ENCODE results near the gene MSI2.

MSI2 gene

DNA sequence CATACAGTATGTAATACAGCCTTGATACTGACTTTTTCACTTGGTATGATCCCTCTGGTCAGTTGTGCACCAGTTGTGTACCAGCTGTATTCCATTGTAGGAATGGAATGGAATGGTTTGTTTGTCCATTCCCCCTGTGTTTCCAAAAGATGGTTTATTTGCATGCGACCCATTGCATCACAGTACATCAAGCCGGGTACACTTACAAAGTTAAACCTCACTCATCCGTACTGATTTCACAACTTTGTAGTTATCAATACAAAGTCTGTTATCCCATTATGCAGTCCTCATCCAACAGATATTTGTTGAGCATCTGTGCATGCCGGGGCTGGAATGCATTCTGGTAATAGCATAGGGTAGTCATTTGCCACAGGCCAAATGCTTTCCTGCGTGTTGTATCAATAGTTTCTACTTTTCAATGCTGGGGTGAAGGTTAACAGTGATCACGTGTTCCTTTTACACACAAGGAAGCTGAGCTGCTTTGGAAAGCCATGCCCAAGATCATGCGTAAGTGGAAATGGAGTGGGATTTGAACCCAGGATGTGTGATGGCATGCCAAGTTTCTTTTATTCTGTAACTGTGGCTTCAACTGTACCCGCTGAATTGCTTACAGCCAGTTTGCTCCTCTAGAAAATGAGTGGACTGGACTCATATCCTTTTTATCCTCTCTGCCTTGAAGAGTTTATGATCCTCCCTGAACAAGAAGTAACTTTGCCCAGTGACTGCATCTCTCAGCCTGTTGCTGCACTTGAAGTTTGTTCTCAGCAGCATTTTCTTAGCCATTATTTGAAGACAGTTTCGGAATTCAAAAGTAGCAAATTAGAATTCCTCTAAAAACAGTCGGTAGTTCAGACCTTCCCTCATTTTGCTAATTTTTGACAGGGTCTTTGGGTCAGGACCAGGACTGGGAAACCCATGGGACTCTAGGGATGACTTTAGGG lies 260.2 kb downstream of the MSI2 start:
- ATAC-seq (no peak), DNase-seq (no peak)
- Mint-ChIP-seq H3K4me3 (no peak overlapping the region), H3K27me3 (no peaks in the 10 kb centered on the region), H3K9me3 (no peaks in the 10 kb centered on the region), H3K4me1 (peaks cover 38% of the 10 kb centered on the region), H3K27ac (peak overlapping the region in 1 of 2 donors; percentile 12)

GRCh38 chr17:57517273-57517631 lies 260.9 kb downstream of the MSI2 start:
- ATAC-seq (no peak), DNase-seq (no peak)
- no peak overlapping the region for H3K4me3 Mint-ChIP-seq
- peaks cover 32% of the 10 kb centered on the region for H3K4me1 Mint-ChIP-seq
- no peaks in the 10 kb centered on the region for H3K9me3 Mint-ChIP-seq
- H3K27me3 Mint-ChIP-seq = no peaks in the 10 kb centered on the region
- H3K27ac Mint-ChIP-seq = no peak overlapping the region

- no peak for ATAC-seq
- Mint-ChIP-seq H3K27ac (no peak overlapping the region), H3K27me3 (no peaks in the 10 kb centered on the region), H3K4me1 (peaks cover 32% of the 10 kb centered on the region), H3K4me3 (no peak overlapping the region), H3K9me3 (no peaks in the 10 kb centered on the region)
- no peak for DNase-seq
These were observed 261.5 kb downstream of the MSI2 start for GRCh38 chr17:57517632-57518456.

DNA sequence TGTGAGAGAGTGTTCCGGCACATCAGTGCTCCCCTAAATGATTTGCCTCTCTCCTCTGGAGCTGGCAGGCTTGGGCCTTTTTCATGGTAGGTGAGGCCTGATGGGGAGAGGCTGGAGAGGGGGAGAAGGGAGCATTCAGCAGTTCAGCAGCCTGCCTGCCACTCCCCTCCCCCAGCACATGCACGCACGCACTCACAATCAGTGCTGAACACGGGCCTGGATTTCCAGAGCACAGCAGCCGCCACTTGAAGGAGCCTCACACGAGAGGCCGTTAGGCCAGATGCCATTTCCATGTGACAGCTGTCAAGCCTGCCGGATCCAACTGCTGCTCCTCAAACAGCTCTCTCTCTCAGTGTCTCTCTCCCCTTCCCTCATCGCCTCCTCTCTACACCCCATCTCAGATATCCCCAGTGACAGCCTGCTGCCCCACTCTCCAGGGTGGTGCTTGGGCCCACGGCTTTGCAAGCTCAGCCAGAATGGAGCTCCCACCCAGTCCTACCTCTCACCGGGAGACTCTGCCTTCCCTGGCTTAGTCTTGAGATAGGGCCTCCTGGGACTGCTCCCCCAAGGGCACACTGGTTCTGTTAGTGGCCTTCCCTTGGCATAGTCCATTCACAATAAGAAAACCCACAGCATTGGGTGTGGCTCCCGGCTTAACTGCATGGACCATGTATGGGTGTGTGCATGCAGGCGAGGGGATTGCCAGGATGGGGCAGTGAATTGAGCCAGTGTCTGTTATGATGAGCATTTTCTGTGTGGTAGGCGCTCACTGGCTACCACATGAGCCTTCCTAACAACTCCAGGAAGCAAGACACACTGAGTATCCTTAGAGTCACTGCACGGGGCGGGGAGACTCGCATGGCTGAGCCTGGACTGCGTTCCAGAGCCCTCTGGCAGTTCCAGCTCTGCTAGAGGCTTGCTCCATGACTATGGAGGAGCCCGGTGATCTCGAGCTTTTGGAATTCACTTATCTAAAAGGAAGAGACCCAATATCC lies 262.6 kb downstream of the MSI2 start:
- no peak for DNase-seq
- Mint-ChIP-seq H3K4me1 (peaks cover 27% of the 10 kb centered on the region), H3K9me3 (no peaks in the 10 kb centered on the region)

GRCh38 chr17:57519800-57520199 lies 263.5 kb downstream of the MSI2 start:
- DNase-seq (no peak), ATAC-seq (no peak)
- Mint-ChIP-seq H3K9me3 (no peaks in the 10 kb centered on the region), H3K4me3 (no peak overlapping the region), H3K27me3 (no peaks in the 10 kb centered on the region), H3K27ac (no peak overlapping the region), H3K4me1 (peaks cover 18% of the 10 kb centered on the region)

More for the DNA sequence above, 262.6 kb downstream of the MSI2 start:
- no peak overlapping the region for H3K27ac Mint-ChIP-seq
- no peak for ATAC-seq
- no peak overlapping the region for H3K4me3 Mint-ChIP-seq
- H3K27me3 Mint-ChIP-seq = no peaks in the 10 kb centered on the region

- peaks cover 11% of the 10 kb centered on the region for H3K4me1 Mint-ChIP-seq
- DNase-seq (no peak), ATAC-seq (no peak)
- H3K4me3 Mint-ChIP-seq = no peak overlapping the region
- peak overlapping the region in 1 of 2 donors; percentile 57 for H3K27ac Mint-ChIP-seq
- H3K9me3 Mint-ChIP-seq = no peaks in the 10 kb centered on the region
- no peaks in the 10 kb centered on the region for H3K27me3 Mint-ChIP-seq
These were observed 265.3 kb downstream of the MSI2 start for GRCh38 chr17:57521606-57522005.

DNA sequence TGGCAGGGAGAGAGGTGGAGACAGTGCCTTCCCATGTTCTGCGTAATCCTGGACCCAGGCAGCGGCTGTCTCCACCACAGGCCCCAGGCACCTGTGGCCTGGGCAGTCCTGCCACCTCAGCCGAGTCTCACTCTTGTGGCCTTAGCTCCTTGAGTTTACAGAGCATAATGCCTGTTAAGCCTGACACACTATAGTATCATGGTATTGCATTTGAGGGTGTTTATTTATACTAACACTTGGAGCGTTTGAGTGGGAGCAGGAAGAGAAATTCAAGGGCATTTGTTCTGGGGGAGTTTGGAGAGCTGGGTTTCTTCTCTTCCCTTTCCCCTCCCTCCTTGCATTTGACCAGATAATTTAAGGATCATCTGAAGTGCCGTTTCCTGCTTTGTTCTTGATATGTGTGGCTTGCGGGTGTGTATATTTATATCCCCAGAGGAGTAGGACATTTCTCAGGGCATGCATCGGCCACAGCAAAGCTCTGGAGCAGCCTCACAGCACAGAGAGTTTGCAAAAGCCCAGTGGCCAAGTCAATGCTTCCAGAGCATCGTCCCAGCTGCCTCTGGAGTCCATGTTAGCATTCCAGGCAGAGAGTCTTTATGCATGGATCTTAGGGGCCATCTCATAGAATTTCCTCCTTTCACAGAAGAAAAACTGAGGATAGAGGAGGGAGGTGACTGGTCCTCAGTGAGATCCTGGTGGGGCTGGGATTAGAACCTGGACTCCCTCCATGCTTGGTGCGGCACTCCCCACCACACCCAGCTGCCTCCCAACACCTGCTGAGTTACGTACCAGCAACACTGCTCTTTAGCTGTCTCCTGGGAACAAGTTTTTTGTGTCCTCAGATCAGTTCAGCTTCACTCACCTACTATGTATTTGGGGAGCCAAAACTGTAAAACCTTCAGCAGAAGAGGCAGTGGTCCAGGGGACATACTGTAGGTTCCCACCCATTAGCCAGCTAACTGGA lies 266.0 kb downstream of the MSI2 start:
- Mint-ChIP-seq H3K27me3 (no peaks in the 10 kb centered on the region), H3K27ac (peak overlapping the region in 1 of 2 donors; percentile 19), H3K4me3 (no peak overlapping the region), H3K9me3 (no peaks in the 10 kb centered on the region), H3K4me1 (peaks cover 11% of the 10 kb centered on the region)
- no peak for DNase-seq
- no peak for ATAC-seq

- Mint-ChIP-seq H3K9me3 (no peaks in the 10 kb centered on the region), H3K27ac (no peak overlapping the region), H3K4me1 (peaks cover 6% of the 10 kb centered on the region), H3K4me3 (no peak overlapping the region), H3K27me3 (no peaks in the 10 kb centered on the region)
- ATAC-seq = no peak
- no peak for DNase-seq
These were observed 267.8 kb downstream of the MSI2 start for GRCh38 chr17:57523926-57524632.

DNA sequence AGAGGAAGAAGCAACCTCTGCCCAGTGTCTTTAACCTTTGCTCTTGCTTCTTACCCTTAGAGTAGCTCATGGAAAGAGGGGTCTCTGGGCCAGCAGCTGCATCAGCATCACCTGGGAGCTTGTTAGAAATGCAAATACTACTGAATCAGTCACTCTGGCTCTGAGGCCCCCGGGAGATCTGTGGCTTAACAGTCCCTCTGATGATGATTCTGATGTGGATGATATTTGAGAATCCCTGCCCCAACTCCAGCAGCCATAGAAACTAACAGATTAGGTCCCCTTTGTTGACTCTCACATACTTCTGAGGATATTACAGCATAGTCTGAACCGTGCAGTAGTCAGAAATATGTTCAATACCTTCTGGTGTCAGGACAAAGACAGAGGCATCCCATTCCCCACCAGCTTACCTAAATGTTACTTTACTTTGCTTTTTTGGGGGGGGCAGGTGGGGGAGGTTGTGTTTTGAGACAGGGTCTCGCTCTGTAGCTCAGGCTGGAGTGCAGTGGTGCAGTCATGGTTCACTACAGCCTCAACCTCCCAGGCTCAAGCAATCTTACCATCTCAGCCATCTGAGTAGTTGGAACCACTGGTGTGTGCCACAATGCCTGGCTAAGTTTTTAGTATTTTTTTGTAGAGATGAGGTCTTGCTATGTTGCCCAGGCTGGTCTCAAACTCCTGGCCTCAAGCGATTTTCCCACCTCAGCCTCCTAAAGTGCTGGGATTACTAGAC lies 268.7 kb downstream of the MSI2 start:
- no peak for DNase-seq
- ATAC-seq = no peak
- H3K4me1 Mint-ChIP-seq = peaks cover 13% of the 10 kb centered on the region
- no peaks in the 10 kb centered on the region for H3K9me3 Mint-ChIP-seq
- H3K4me3 Mint-ChIP-seq = no peak overlapping the region
- peak overlapping the region; percentile 30 to 75 for H3K27ac Mint-ChIP-seq
- no peaks in the 10 kb centered on the region for H3K27me3 Mint-ChIP-seq

GRCh38 chr17:57527221-57528057 lies 271.1 kb downstream of the MSI2 start:
- no peaks in the 10 kb centered on the region for H3K9me3 Mint-ChIP-seq
- peaks cover 31% of the 10 kb centered on the region for H3K4me1 Mint-ChIP-seq
- DNase-seq (no peak), ATAC-seq (no peak)
- H3K27ac Mint-ChIP-seq = no peak overlapping the region
- no peaks in the 10 kb centered on the region for H3K27me3 Mint-ChIP-seq
- H3K4me3 Mint-ChIP-seq = no peak overlapping the region

- H3K4me1 Mint-ChIP-seq = peaks cover 38% of the 10 kb centered on the region
- H3K27ac Mint-ChIP-seq = no peak overlapping the region
- H3K27me3 Mint-ChIP-seq = no peaks in the 10 kb centered on the region
- no peak overlapping the region for H3K4me3 Mint-ChIP-seq
- H3K9me3 Mint-ChIP-seq = no peaks in the 10 kb centered on the region
- no peak for DNase-seq
- no peak for ATAC-seq
These were observed 271.7 kb downstream of the MSI2 start for GRCh38 chr17:57528058-57528451.

- H3K9me3 Mint-ChIP-seq = no peaks in the 10 kb centered on the region
- H3K4me1 Mint-ChIP-seq = peaks cover 53% of the 10 kb centered on the region
- DNase-seq (no peak), ATAC-seq (no peak)
- H3K27me3 Mint-ChIP-seq = no peaks in the 10 kb centered on the region
- H3K4me3 Mint-ChIP-seq = no peak overlapping the region
- H3K27ac Mint-ChIP-seq = peak overlapping the region; percentile 38 to 64
These were observed 273.7 kb downstream of the MSI2 start for GRCh38 chr17:57530026-57530425.
